GM23338 (cell line): Measurements from ENCODE around the gene FRYL. TPM values are rescaled to one million over a fixed set of nuclear protein-coding genes. Genes with fewer than 3 reads are reported as not detected.
"Not testable (repeated sequence)": the region's sequence is repeated elsewhere in the genome, so short reads cannot be mapped to it uniquely, and the experiment has no call there.

Experiments
- ATAC-seq: fragments of 200-7000 bp; cut with Tn5 transposase; 3 replicates; pipeline ENCODE4 v1.9.1; 2020
- DNase-seq: peaks from one replicate; pipeline ENCODE4 v3.0.0-alpha.2; 2015; ENCODE audit warnings: low spot score
- H2AFZ ChIP-seq: fragments of 200-600 bp; sonication (generic); 2 replicates; pipeline ENCODE4 v1.8.0; 2016; ENCODE audit warnings: antibody characterized with exemption, mild to moderate bottlenecking, moderate library complexity
- H3F3A ChIP-seq: fragments of 200-600 bp; sonication (generic); replicated peaks from 2 replicates; pipeline ENCODE4 v1.8.0; 2017; ENCODE audit warnings: antibody characterized with exemption, mixed run types, low read depth
- H3K27ac ChIP-seq: fragments of 200-600 bp; sonication (generic); 2 replicates; pipeline ENCODE4 v1.6.1; 2016; ENCODE audit warnings: low read depth
- H3K27me3 ChIP-seq: fragments of 200-600 bp; sonication (generic); 2 replicates; pipeline ENCODE4 v1.8.0; 2016; ENCODE audit warnings: mild to moderate bottlenecking, mixed run types, moderate library complexity; ENCODE audit not compliant: insufficient read depth
- H3K36me3 ChIP-seq: fragments of 200-600 bp; sonication (generic); 2 replicates; pipeline ENCODE4 v1.8.0; 2016; ENCODE audit warnings: mild to moderate bottlenecking; ENCODE audit not compliant: insufficient read depth
- H3K4me1 ChIP-seq: fragments of 200-600 bp; sonication (generic); 2 replicates; pipeline ENCODE4 v1.8.0; 2016; ENCODE audit warnings: mild to moderate bottlenecking, moderate library complexity; ENCODE audit not compliant: insufficient read depth
- H3K4me2 ChIP-seq: fragments of 200-600 bp; sonication (generic); 2 replicates; pipeline ENCODE4 v1.7.1; 2017; ENCODE audit warnings: mixed run types
- H3K4me3 ChIP-seq: fragments of 200-600 bp; sonication (generic); 2 replicates; pipeline ENCODE4 v1.6.1; 2016; ENCODE audit warnings: mixed run types
- H3K79me2 ChIP-seq: fragments of 200-600 bp; sonication (generic); replicated peaks from 2 replicates; pipeline ENCODE4 v1.8.0; 2017; ENCODE audit warnings: mild to moderate bottlenecking; ENCODE audit not compliant: insufficient read depth
- H3K9me2 ChIP-seq: fragments of 200-600 bp; sonication (generic); 2 replicates; pipeline ENCODE4 v1.8.0; 2017; ENCODE audit not compliant: insufficient read depth
- H4K20me1 ChIP-seq: fragments of 200-600 bp; sonication (generic); replicated peaks from 2 replicates; pipeline ENCODE4 v1.8.0; 2017; ENCODE audit warnings: mild to moderate bottlenecking; ENCODE audit not compliant: insufficient read depth
- H3K27ac Mint-ChIP-seq: 2 replicates; pipeline ENCODE4 v1.8.0; 2020; ENCODE audit warnings: inconsistent platforms, mild to moderate bottlenecking, moderate library complexity, mixed read lengths
- H3K27me3 Mint-ChIP-seq: 3 replicates; pipeline ENCODE4 v1.8.0; 2022; ENCODE audit warnings: low read depth, mild to moderate bottlenecking, moderate library complexity, mixed read lengths, inconsistent platforms; ENCODE audit not compliant: insufficient read depth, poor library complexity
- H3K36me3 Mint-ChIP-seq: 3 replicates; pipeline ENCODE4 v1.8.0; 2021; ENCODE audit warnings: low read depth, mild to moderate bottlenecking, inconsistent platforms, moderate library complexity, mixed read lengths
- H3K4me1 Mint-ChIP-seq: 3 replicates; pipeline ENCODE4 v1.8.0; 2020; ENCODE audit warnings: mild to moderate bottlenecking, inconsistent platforms, mixed read lengths
- H3K4me3 Mint-ChIP-seq: 3 replicates; pipeline ENCODE4 v1.8.0; 2021; ENCODE audit warnings: moderate library complexity, mild to moderate bottlenecking, inconsistent platforms, mixed read lengths
- H3K9me3 Mint-ChIP-seq: 3 replicates; pipeline ENCODE4 v1.8.0; 2020; ENCODE audit warnings: moderate library complexity, mild to moderate bottlenecking, inconsistent platforms, mixed read lengths
- CTCF ChIP-seq, 2 experiments: fragments of 200-600 bp in 1 of 2; sonication (generic) in 1 of 2; conservative IDR thresholded peaks; 2 replicates each; pipeline versions ENCODE4 v1.5.1 to v1.6.1; 2016 to 2017; ENCODE audit warnings: antibody characterized with exemption in 2 of 2, low read depth in 2 of 2, mild to moderate bottlenecking in 2 of 2, moderate library complexity in 1 of 2
- ETS1 ChIP-seq: IDR thresholded peaks from 2 replicates; pipeline ENCODE4 v1.6.1; 2016; ENCODE audit warnings: antibody characterized with exemption
- EZH2 ChIP-seq: fragments of 200-600 bp; sonication (generic); IDR thresholded peaks from one replicate; pipeline ENCODE4 v1.8.0; 2017; ENCODE audit warnings: antibody characterized with exemption, mild to moderate bottlenecking, low read depth; ENCODE audit not compliant: unreplicated experiment
- EZH2phosphoT487 ChIP-seq: fragments of 200-600 bp; sonication (generic); IDR thresholded peaks from one replicate; pipeline ENCODE4 v1.8.1; 2018; ENCODE audit warnings: antibody characterized with exemption; ENCODE audit not compliant: unreplicated experiment
- NANOG ChIP-seq: IDR thresholded peaks from 2 replicates; pipeline ENCODE4 v1.6.1; 2016; ENCODE audit warnings: antibody characterized with exemption, borderline replicate concordance
- POLR2AphosphoS5 ChIP-seq: IDR thresholded peaks from 2 replicates; pipeline ENCODE4 v1.6.1; 2016; ENCODE audit warnings: antibody characterized with exemption, low read depth
- STAT1 ChIP-seq: IDR thresholded peaks from one replicate; pipeline ENCODE4 v1.6.1; 2016; ENCODE audit warnings: antibody characterized with exemption; ENCODE audit not compliant: unreplicated experiment
- ZNF114 ChIP-seq: fragments of 250-450 bp; sonication (Bioruptor Pico); IDR thresholded peaks from 2 replicates; pipeline ENCODE4 v1.5.0; 2020; ENCODE audit warnings: mild to moderate bottlenecking, moderate library complexity
- polyA plus RNA-seq: library from polyadenylated mRNA; unstranded; fragments of >200 nt; fragmentation: Nextera tagmentation; extraction: Ambion mirVana; gene quantifications from 2 replicates; pipeline ENCODE4 v1.2.1, GENCODE V29; 2016
- total RNA-seq: library from RNA; depleted of rRNA; stranded (reverse); fragments of >200 nt; shearing (Covaris generic); gene quantifications from 2 replicates; pipeline ENCODE4 v1.2.3, GENCODE V29; 2014

FRYL gene
- total and polyA plus RNA-seq, 2 experiments from 2014 or later: 30.7 to 53.3 TPM

GRCh38 chr4:48728906-48729496 lies 51.1 kb downstream of the FRYL start:
- not testable (repeated sequence) for H3K4me3 ChIP-seq, H3K27me3 Mint-ChIP-seq, H3K27me3 ChIP-seq, H3K9me3 Mint-ChIP-seq, ATAC-seq, H3K4me2 ChIP-seq, H3K36me3 ChIP-seq, H3K27ac ChIP-seq, H3K9me2 ChIP-seq, DNase-seq, H3F3A ChIP-seq, H3K4me3 Mint-ChIP-seq, H2AFZ ChIP-seq
- Mint-ChIP-seq H3K36me3 (peaks cover 11% of the 10 kb centered on the region), H3K4me1 (peaks cover 47% of the 10 kb centered on the region), H3K27ac (0 out of 2 replicates have a peak overlapping the region, but pooled peaks have one; percentile 45)
- Histone ChIP-seq H3K4me1 (peaks cover 31% of the 10 kb centered on the region), H3K79me2 (peaks cover 100% of the 10 kb centered on the region), H4K20me1 (peaks cover 27% of the 10 kb centered on the region)

- Histone ChIP-seq H3K27me3 (no peaks in the 10 kb centered on the region), H3K9me2 (no peaks in the 10 kb centered on the region), H3K79me2 (peaks cover 100% of the 10 kb centered on the region), H3K4me1 (peaks cover 31% of the 10 kb centered on the region), H3K36me3 (no peaks in the 10 kb centered on the region), H4K20me1 (peaks cover 24% of the 10 kb centered on the region), H2AFZ (no peak overlapping the region), H3F3A (no peaks in the 10 kb centered on the region), H3K4me3 (no peak overlapping the region), H3K27ac (0 out of 2 replicates have a peak overlapping the region, but pooled peaks have one; percentile 46), H3K4me2 (0 out of 2 replicates have a peak overlapping the region, but pooled peaks have one; percentile 25)
- TF ChIP-seq ETS1 (no peak), CTCF (conservative IDR thresholded peaks at IDR 0.05; ENCODE audit: low read depth in 2 of 2) (no peak), POLR2AphosphoS5 (no peak), NANOG (no peak), EZH2phosphoT487 (no peak), STAT1 (no peak), EZH2 (no peak), ZNF114 (CRISPR knock-in tag) (no peak)
- Mint-ChIP-seq H3K27me3 (peaks cover 4% of the 10 kb centered on the region), H3K4me3 (no peak overlapping the region), H3K36me3 (peaks cover 11% of the 10 kb centered on the region), H3K9me3 (peaks cover 2% of the 10 kb centered on the region; the same call in 2 of the 3 replicates), H3K4me1 (peaks cover 51% of the 10 kb centered on the region), H3K27ac (peak overlapping the region; percentile 37; the same call in 1 of the 2 replicates)
- peak; percentile 38 for DNase-seq
- peak; percentile 66 for ATAC-seq
These were observed 52.2 kb downstream of the FRYL start for GRCh38 chr4:48727666-48728459.
